H54 (cell line): ENCODE results near the gene ZFHX3.

Experiments used
- DNase-seq: peaks from one replicate; pipeline ENCODE4 v3.0.0; 2011; ENCODE audit warnings: low spot score, mixed read lengths; ENCODE audit not compliant: insufficient read length
- FAIRE-seq: peaks from 3 replicates; lab custom pipeline; 2011; peaks lifted over from hg19 to GRCh38; lab: Jason Lieb, UNC
- POLR2A ChIP-seq: IDR thresholded peaks from 2 replicates; pipeline ENCODE4 v1.6.1; 2011; ENCODE audit warnings: low read depth, mild to moderate bottlenecking, low read length

The ZFHX3 gene

GRCh38 chr16:73046202-73046848 lies 1.6 kb downstream of the ZFHX3 start:
- no peak for DNase-seq
- no peak for FAIRE-seq
- TF ChIP-seq POLR2A = no peak

GRCh38 chr16:73043828-73044467 lies 4.0 kb downstream of the ZFHX3 start:
- no peak for FAIRE-seq
- no peak for DNase-seq
- no peak for TF ChIP-seq POLR2A

GRCh38 chr16:73042807-73043206 lies 5.1 kb downstream of the ZFHX3 start:
- TF ChIP-seq POLR2A = no peak
- DNase-seq (no peak), FAIRE-seq (no peak)

- TF ChIP-seq POLR2A = no peak
- DNase-seq = no peak
- no peak for FAIRE-seq
These were observed 6.3 kb downstream of the ZFHX3 start for GRCh38 chr16:73041676-73042075.

DNA sequence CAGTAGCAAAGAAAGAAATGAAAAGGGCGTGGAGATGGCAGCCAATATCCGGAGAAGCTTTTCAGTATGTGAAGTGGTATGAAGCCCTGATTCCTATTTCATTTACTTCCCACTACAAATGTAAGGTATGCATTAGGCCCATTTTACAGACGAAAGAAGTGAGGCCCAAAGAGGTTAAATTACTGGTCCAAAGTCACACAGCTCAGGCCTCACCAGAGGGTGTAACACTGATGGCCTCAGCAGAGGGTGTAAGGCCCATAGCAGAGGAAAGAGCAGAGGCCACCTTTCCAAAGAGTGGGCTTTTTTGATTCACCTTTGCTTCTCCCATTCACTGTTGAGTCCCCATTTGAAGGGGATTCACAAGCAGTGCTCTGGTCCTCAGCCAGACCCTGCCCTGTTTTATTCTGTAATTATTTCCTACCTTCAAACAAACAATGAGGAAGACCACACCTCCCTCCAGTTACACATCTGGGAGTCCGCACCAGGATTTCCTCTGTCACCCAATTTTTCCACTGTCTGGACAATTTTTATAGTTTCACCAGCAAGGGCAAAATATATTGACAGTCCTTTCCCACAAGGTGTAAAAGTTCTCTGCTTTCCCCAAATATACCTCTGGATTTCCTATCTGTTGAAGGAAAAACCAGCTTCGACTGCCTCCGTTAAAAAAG lies 7.1 kb downstream of the ZFHX3 start:
- DNase-seq = no peak
- no peak for FAIRE-seq
- TF ChIP-seq POLR2A = no peak

DNA sequence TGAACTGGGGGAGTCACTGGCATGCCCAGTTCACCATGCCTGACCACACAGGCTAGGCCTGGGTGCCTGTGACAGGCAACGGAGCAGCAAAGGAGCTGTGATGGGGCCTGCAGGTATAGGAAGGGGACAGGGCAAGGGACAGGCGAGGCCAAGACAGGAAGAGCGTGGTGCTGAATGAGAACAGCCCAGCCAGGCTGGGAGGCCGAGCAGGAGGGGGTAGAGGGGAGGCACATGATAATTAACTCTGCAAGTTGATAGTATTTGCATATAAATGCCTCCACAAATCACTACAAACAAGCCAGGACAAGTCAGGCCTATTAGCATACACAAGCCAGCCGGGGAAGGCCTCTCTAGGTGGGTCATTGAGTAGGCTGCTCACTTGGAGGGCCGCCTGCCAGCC lies 7.8 kb downstream of the ZFHX3 start:
- no peak for FAIRE-seq
- no peak for TF ChIP-seq POLR2A
- no peak for DNase-seq

- no peak for FAIRE-seq
- no peak for TF ChIP-seq POLR2A
- no peak for DNase-seq
These were observed 9.9 kb downstream of the ZFHX3 start for GRCh38 chr16:73037845-73038570.

- FAIRE-seq (no peak), DNase-seq (no peak)
These were observed 10.6 kb downstream of the ZFHX3 start for GRCh38 chr16:73037331-73037745.

GRCh38 chr16:73036074-73036826 lies 11.7 kb downstream of the ZFHX3 start:
- no peak for TF ChIP-seq POLR2A
- DNase-seq (no peak), FAIRE-seq (no peak)

More at GRCh38 chr16:73037331-73037745, 10.6 kb downstream of the ZFHX3 start:
- no peak for TF ChIP-seq POLR2A

- DNase-seq (no peak), FAIRE-seq (no peak)
- TF ChIP-seq POLR2A = no peak
These were observed 13.6 kb downstream of the ZFHX3 start for GRCh38 chr16:73034374-73034773.

DNA sequence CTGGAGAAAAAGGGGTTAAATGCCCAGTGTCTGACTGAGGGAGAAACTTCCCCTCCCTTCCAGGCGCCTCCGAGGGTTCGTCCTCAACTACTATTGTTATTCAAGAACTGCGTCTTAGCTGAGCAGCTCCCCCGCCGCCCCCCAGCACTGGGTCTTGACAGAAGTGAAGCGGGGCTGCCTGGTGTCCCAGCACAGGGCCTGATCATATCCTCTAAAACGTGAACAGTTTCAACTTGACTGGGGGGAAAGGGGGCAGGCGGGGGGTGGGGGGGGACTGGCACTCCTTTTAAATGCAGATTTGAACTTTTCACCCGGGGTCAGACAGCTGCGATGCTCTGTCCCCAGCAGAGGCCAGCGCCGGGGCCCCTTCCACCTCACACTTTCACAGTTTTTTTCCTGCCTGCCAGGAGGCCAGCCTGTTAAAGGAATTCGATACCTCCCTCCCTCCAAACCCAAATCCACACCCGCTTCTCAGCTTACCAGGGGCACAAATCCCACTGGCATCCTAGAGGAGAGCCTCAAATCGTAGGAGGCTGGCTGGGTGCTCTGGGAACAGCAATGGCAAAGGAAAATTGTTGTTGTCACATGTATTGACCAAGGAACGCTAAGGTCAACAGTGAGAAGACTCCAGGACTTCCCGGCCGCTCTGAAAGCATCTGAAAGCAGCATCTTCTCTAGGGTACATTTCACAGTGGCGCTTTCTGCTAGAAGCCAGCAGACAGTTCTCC lies 14.5 kb downstream of the ZFHX3 start:
- TF ChIP-seq POLR2A = no peak
- FAIRE-seq (no peak), DNase-seq (no peak)

GRCh38 chr16:73032541-73033270 lies 15.2 kb downstream of the ZFHX3 start:
- no peak for TF ChIP-seq POLR2A
- FAIRE-seq (no peak), DNase-seq (no peak)
